OCI-LY7 (cell line): ENCODE data around the gene DGKB. TPM values are rescaled to one million over a fixed set of nuclear protein-coding genes. Genes with fewer than 3 reads are reported as not detected.

Experiments
- BruUV-seq: library from RNA; stranded (reverse); fragments of 400-500 nt; replicated peaks from 2 replicates; lab custom pipeline; 2021; lab: Mats Ljungman, UMichigan
- CTCF ChIA-PET: fragments of 300-600 bp; sonication (Branson Sonifier 250); formaldehyde crosslinking; loops from one replicate; lab custom pipeline; 2022; ENCODE audit warnings: antibody characterized with exemption; ENCODE audit not compliant: unreplicated experiment; lab: Charles Lee
- POLR2A ChIA-PET: fragments of 300-600 bp; sonication (Branson Sonifier 250); formaldehyde crosslinking; loops from one replicate; lab custom pipeline; 2022; ENCODE audit warnings: antibody characterized with exemption; lab: Charles Lee
- DNase-seq: peaks from one replicate; pipeline ENCODE4 v3.0.0-alpha.2; 2015; ENCODE audit warnings: low spot score
- H2AFZ ChIP-seq: fragments of 200-600 bp; sonication (generic), shearing (Covaris generic); 2 replicates; pipeline ENCODE4 v1.6.1; 2014; ENCODE audit warnings: mild to moderate bottlenecking, antibody characterized with exemption, low read length, moderate library complexity
- H3K27ac ChIP-seq: fragments of 200-600 bp; sonication (generic); 2 replicates; pipeline ENCODE4 v1.5.1; 2014; ENCODE audit warnings: mixed run types, low read depth, mild to moderate bottlenecking, moderate library complexity, low read length, inconsistent platforms; ENCODE audit not compliant: poor library complexity, severe bottlenecking
- H3K36me3 ChIP-seq: fragments of 200-600 bp; sonication (generic); 2 replicates; pipeline ENCODE4 v1.6.1; 2014; ENCODE audit warnings: mild to moderate bottlenecking, antibody characterized with exemption, low read length, moderate library complexity, mixed read lengths; ENCODE audit not compliant: insufficient read depth
- H3K4me1 ChIP-seq: fragments of 200-600 bp; sonication (generic); 2 replicates; pipeline ENCODE4 v1.5.1; 2014; ENCODE audit warnings: mild to moderate bottlenecking, low read length; ENCODE audit not compliant: insufficient read depth, poor library complexity, severe bottlenecking
- H3K4me2 ChIP-seq: fragments of 200-600 bp; sonication (generic); 2 replicates; pipeline ENCODE4 v1.6.1; 2014; ENCODE audit warnings: mild to moderate bottlenecking, low read length
- H3K4me3 ChIP-seq: fragments of 200-600 bp; sonication (generic); 2 replicates; pipeline ENCODE4 v1.5.1; 2014; ENCODE audit warnings: mild to moderate bottlenecking, low read depth, low read length; ENCODE audit not compliant: poor library complexity, severe bottlenecking
- H3K79me2 ChIP-seq: fragments of 200-600 bp; sonication (generic); 2 replicates; pipeline ENCODE4 v1.6.1; 2016; ENCODE audit warnings: low read depth, mild to moderate bottlenecking, low read length, moderate library complexity, mixed read lengths; ENCODE audit not compliant: insufficient read depth
- H3K9me2 ChIP-seq: fragments of 200-600 bp; sonication (generic); 2 replicates; pipeline ENCODE4 v1.6.1; 2016; ENCODE audit warnings: mild to moderate bottlenecking, low read length, mixed read lengths; ENCODE audit not compliant: insufficient read depth
- H3K9me3 ChIP-seq: fragments of 200-600 bp; sonication (generic); 2 replicates; pipeline ENCODE4 v1.6.1; 2014; ENCODE audit warnings: mild to moderate bottlenecking, mixed run types, low read length, mixed read lengths
- H4K20me1 ChIP-seq: fragments of 200-600 bp; sonication (generic); 2 replicates; pipeline ENCODE4 v1.6.1; 2014; ENCODE audit warnings: mild to moderate bottlenecking, antibody characterized with exemption, low read length, moderate library complexity, mixed read lengths; ENCODE audit not compliant: insufficient read depth
- EZH2phosphoT487 ChIP-seq: fragments of 200-600 bp; sonication (generic); IDR thresholded peaks from 2 replicates; pipeline ENCODE4 v1.6.1; 2018; ENCODE audit warnings: low read depth, borderline replicate concordance, mild to moderate bottlenecking, mixed run types, antibody characterized with exemption, low read length, moderate library complexity, mixed read lengths
- intact Hi-C: fragments of 100-400 bp; cut with micrococcal nuclease; formaldehyde crosslinking; loops from one replicate; pipeline ENCODE4 v1.10.0; 2022; ENCODE audit not compliant: unreplicated experiment
- total RNA-seq, 2 experiments: library from RNA; depleted of rRNA in 1 of 2; stranded (reverse); fragments of >200 nt in 1 of 2; shearing (Covaris generic) in 1 of 2; gene quantifications; 2 replicates each; pipeline ENCODE4 v1.2.3, GENCODE V29; 2014 to 2022
- TF ChIP-seq, protein P1 (sequence below): fragments of 200-600 bp; sonication (generic); conservative IDR thresholded peaks from 2 replicates; pipeline ENCODE4 v1.5.1; 2014; ENCODE audit warnings: mild to moderate bottlenecking, antibody characterized with exemption, low read length, moderate library complexity, mixed read lengths

DGKB gene
- total RNA-seq, 2 experiments from 2014 or later: not detected

DNA sequence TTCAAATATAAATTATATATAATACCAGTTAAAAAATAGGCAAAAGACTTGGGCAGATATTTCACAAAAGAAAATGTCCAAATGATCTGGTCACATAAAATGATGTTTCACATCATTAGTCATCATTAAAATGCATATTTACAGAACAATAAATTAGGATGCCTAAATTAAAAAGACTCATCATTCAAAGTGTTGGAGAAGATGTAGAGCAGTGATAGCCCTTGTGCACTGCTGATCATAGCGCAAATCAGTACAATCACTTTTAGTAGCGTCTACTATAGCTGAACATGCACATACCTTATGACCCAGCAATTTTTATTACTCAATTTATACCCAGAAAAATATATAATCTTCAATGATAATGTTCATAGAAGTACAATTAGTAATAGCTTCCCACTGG is 579.8 kb downstream of the DGKB start:
- intact Hi-C loops: no loop called here
- no TSS peak for BruUV-seq
- no peaks in the 10 kb centered on the region for H4K20me1 ChIP-seq
- no peaks in the 10 kb centered on the region for H3K36me3 ChIP-seq
- ChIA-PET POLR2A (no interaction called here), CTCF (no interaction called here)
- H3K9me3 ChIP-seq: peaks cover 5% of the 10 kb centered on the region; the same call in 1 of the 2 replicates
- no peak overlapping the region for H3K4me3 ChIP-seq
- H3K27ac ChIP-seq: no peak overlapping the region
- no peaks in the 10 kb centered on the region for H3K79me2 ChIP-seq
- no peaks in the 10 kb centered on the region for H3K9me2 ChIP-seq
- no peaks in the 10 kb centered on the region for H3K4me1 ChIP-seq
- H2AFZ ChIP-seq: no peak overlapping the region
- H3K4me2 ChIP-seq: no peak overlapping the region
- no peak for TF ChIP-seq EZH2phosphoT487
- TF ChIP-seq, protein P1, sequence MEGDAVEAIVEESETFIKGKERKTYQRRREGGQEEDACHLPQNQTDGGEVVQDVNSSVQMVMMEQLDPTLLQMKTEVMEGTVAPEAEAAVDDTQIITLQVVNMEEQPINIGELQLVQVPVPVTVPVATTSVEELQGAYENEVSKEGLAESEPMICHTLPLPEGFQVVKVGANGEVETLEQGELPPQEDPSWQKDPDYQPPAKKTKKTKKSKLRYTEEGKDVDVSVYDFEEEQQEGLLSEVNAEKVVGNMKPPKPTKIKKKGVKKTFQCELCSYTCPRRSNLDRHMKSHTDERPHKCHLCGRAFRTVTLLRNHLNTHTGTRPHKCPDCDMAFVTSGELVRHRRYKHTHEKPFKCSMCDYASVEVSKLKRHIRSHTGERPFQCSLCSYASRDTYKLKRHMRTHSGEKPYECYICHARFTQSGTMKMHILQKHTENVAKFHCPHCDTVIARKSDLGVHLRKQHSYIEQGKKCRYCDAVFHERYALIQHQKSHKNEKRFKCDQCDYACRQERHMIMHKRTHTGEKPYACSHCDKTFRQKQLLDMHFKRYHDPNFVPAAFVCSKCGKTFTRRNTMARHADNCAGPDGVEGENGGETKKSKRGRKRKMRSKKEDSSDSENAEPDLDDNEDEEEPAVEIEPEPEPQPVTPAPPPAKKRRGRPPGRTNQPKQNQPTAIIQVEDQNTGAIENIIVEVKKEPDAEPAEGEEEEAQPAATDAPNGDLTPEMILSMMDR: no peak
- DNase-seq: no peak

DNA sequence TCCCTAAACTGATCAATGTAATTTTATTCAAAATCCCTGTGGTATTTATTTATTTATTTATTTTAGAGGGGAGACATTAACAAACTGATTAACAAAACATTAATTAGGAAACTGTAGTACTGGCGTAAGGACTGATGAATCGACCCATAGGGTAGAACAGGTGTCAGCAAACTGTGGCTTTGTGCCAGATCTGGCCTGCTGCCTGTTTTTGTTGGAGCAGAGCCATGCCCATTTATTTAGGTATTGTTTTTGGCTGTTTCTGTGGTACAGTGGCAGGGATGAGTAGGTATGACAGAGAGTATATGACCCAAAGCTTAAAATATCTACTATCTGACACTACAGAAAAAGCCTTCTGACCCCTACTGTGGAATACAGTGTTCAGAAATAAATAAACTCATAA is 580.6 kb downstream of the DGKB start:
- H3K27ac ChIP-seq: no peak overlapping the region
- no peaks in the 10 kb centered on the region for H3K79me2 ChIP-seq
- H3K9me3 ChIP-seq: peaks cover 5% of the 10 kb centered on the region; the same call in 1 of the 2 replicates
- H3K9me2 ChIP-seq: no peaks in the 10 kb centered on the region
- no peak overlapping the region for H3K4me2 ChIP-seq
- BruUV-seq: no TSS peak
- ChIA-PET POLR2A (interaction anchor here (1.0 kb wide), 1 partner anchor 10 kb away, joined by 4 read pairs; no protein-coding TSS in a partner anchor), CTCF (no interaction called here)
- no peaks in the 10 kb centered on the region for H4K20me1 ChIP-seq
- TF ChIP-seq, protein P1: no peak
- no peak for TF ChIP-seq EZH2phosphoT487
- intact Hi-C loops: no loop called here
- H2AFZ ChIP-seq: no peak overlapping the region
- H3K4me3 ChIP-seq: no peak overlapping the region
- no peak for DNase-seq
- no peaks in the 10 kb centered on the region for H3K36me3 ChIP-seq
- H3K4me1 ChIP-seq: no peaks in the 10 kb centered on the region

DNA sequence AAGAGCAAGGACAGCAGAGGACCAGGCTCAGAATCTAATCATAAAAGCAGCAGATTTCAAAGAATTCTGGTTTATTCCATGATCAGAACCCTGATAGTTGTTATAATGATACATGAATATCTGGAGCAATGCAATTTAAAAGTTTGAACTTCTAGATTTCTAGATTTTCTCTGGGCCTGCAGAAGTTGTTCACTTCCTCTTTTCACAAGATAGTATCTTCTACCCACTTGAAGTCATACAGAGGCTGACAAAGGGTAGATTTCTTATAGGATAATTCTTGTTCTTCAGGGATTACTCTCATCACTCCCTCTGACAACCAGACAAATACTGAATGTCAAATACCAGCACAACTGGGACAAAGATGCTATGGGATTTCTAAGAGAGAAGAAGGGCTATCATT is 593.1 kb downstream of the DGKB start:
- no peak for DNase-seq
- no peak overlapping the region for H3K4me2 ChIP-seq
- H3K9me2 ChIP-seq: no peaks in the 10 kb centered on the region
- H3K79me2 ChIP-seq: no peaks in the 10 kb centered on the region
- no peaks in the 10 kb centered on the region for H3K4me1 ChIP-seq
- no peak overlapping the region for H3K27ac ChIP-seq
- H2AFZ ChIP-seq: no peak overlapping the region
- H3K4me3 ChIP-seq: no peak overlapping the region
- intact Hi-C loops: no loop called here
- BruUV-seq: no TSS peak
- ChIA-PET POLR2A (no interaction called here), CTCF (no interaction called here)
- no peaks in the 10 kb centered on the region for H3K9me3 ChIP-seq
- no peak for TF ChIP-seq EZH2phosphoT487
- TF ChIP-seq, protein P1: no peak
- H3K36me3 ChIP-seq: no peaks in the 10 kb centered on the region
- H4K20me1 ChIP-seq: no peaks in the 10 kb centered on the region
